ENCODE results near the gene SLC2A13. TPM values are rescaled to one million over a fixed set of nuclear protein-coding genes. Genes with fewer than 3 reads are reported as not detected.

Gene SLC2A13
- total RNA-seq, 1 experiment from 2014 or later = 1.6 TPM

DNA sequence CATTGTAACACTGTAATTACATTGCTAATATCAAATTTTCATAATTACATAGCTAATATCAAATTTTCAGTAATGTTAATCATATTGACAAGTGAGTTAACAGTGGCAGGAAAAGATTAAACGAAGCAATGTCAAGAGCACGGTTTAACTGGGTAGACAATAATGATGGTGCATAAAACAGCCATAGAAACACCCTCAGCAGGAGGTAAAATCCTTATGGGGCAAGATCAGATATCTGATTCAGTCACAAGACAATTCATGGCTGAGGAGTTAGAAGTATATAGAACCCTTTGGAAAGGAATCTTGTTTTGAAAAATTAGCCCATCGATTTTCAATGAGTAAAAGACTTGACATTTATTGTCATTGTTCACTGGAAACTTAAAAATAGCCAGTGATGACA is 190.6 kb downstream of the SLC2A13 start:
- H3K4me3 ChIP-seq = no peak overlapping the region
- no peak overlapping the region for H3K27ac ChIP-seq
- TF ChIP-seq EZH2 (IDR thresholded peaks at IDR 0.05; ENCODE audit: low read depth) = no peak
- TF ChIP-seq, protein P1, sequence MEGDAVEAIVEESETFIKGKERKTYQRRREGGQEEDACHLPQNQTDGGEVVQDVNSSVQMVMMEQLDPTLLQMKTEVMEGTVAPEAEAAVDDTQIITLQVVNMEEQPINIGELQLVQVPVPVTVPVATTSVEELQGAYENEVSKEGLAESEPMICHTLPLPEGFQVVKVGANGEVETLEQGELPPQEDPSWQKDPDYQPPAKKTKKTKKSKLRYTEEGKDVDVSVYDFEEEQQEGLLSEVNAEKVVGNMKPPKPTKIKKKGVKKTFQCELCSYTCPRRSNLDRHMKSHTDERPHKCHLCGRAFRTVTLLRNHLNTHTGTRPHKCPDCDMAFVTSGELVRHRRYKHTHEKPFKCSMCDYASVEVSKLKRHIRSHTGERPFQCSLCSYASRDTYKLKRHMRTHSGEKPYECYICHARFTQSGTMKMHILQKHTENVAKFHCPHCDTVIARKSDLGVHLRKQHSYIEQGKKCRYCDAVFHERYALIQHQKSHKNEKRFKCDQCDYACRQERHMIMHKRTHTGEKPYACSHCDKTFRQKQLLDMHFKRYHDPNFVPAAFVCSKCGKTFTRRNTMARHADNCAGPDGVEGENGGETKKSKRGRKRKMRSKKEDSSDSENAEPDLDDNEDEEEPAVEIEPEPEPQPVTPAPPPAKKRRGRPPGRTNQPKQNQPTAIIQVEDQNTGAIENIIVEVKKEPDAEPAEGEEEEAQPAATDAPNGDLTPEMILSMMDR (conservative IDR thresholded peaks at IDR 0.05) = no peak
- no peaks in the 10 kb centered on the region for H3K4me1 ChIP-seq (replicated peaks; ENCODE audit: insufficient read depth)
- ChIA-PET CTCF (no interaction called here), POLR2A (ENCODE audit: unreplicated experiment) (no interaction called here)
- intact Hi-C loops (cut with micrococcal nuclease; ENCODE audit: unreplicated experiment) = no loop called here
- H2AFZ ChIP-seq = no peak overlapping the region
- no peaks in the 10 kb centered on the region for H3K36me3 ChIP-seq (ENCODE audit: low read depth)
- no peaks in the 10 kb centered on the region for H3F3A ChIP-seq (ENCODE audit: insufficient read depth, low read depth)
- no peaks in the 10 kb centered on the region for H3K79me2 ChIP-seq (ENCODE audit: low read depth)
- H3K9me2 ChIP-seq (ENCODE audit: insufficient read depth) = 0 out of 2 replicates have a peak, but pooled peaks cover 6% of the 10 kb centered on the region
- no peak overlapping the region for H3K4me2 ChIP-seq
- no peaks in the 10 kb centered on the region for H4K20me1 ChIP-seq (ENCODE audit: insufficient read depth)
- no peaks in the 10 kb centered on the region for H3K9me3 ChIP-seq (ENCODE audit: insufficient read depth, low read depth)
- BruUV-seq (replicated peaks) = no TSS peak
- H3K27me3 ChIP-seq (ENCODE audit: insufficient read depth, low read depth) = no peaks in the 10 kb centered on the region
- DNase-seq = no peak

DNA sequence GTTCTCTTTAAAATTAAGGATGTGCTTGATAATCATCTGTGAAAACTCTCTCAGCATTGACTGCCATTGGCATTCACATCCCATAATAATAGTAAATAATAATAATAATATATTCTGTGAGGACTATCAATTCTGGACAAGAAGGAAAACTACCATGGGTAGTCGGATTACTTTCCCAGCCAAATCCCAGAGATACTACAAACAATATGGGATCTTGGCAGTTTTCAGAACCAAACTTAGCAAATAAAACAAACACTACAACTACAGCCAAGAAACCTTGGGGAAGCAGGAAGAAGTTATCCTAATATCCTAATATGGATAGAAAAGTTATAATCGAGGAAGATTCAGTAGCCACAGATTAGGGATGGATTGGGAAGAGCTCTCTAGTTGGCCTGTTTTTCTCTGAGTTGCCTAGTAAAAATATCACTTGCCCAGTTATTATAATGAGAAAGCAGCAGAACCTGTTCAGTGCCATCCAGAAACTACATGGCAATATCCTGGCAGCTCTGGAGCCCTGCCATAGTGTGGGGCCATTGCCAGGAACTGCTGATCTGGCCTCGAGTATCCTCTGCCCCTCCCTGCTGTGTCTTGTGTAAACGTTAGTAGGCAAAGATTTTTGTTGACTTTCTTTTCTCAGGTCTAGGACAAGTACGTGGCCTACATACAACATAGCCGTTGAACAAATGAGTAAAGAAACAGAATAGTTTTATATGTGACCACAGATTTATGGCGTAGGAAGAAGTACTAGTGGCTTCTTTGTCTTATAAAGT is 193.5 kb downstream of the SLC2A13 start:
- H3K4me1 ChIP-seq (replicated peaks; ENCODE audit: insufficient read depth) = no peaks in the 10 kb centered on the region
- intact Hi-C loops (cut with micrococcal nuclease; ENCODE audit: unreplicated experiment) = no loop called here
- no peaks in the 10 kb centered on the region for H3K36me3 ChIP-seq (ENCODE audit: low read depth)
- no peaks in the 10 kb centered on the region for H3K9me3 ChIP-seq (ENCODE audit: insufficient read depth, low read depth)
- peak in 1 of 2 experiments; percentile 3 for DNase-seq
- no peaks in the 10 kb centered on the region for H4K20me1 ChIP-seq (ENCODE audit: insufficient read depth)
- H3K27ac ChIP-seq = no peak overlapping the region
- no peak overlapping the region for H2AFZ ChIP-seq
- H3K79me2 ChIP-seq (ENCODE audit: low read depth) = no peaks in the 10 kb centered on the region
- H3K4me2 ChIP-seq = no peak overlapping the region
- BruUV-seq (replicated peaks) = no TSS peak
- no peaks in the 10 kb centered on the region for H3K27me3 ChIP-seq (ENCODE audit: insufficient read depth, low read depth)
- no peaks in the 10 kb centered on the region for H3F3A ChIP-seq (ENCODE audit: insufficient read depth, low read depth)
- no peak overlapping the region for H3K4me3 ChIP-seq
- ChIA-PET CTCF (no interaction called here), POLR2A (ENCODE audit: unreplicated experiment) (no interaction called here)
- no peak for TF ChIP-seq EZH2 (IDR thresholded peaks at IDR 0.05; ENCODE audit: low read depth)
- TF ChIP-seq, protein P1 (conservative IDR thresholded peaks at IDR 0.05) = no peak
- 0 out of 2 replicates have a peak, but pooled peaks cover 6% of the 10 kb centered on the region for H3K9me2 ChIP-seq (ENCODE audit: insufficient read depth)

DNA sequence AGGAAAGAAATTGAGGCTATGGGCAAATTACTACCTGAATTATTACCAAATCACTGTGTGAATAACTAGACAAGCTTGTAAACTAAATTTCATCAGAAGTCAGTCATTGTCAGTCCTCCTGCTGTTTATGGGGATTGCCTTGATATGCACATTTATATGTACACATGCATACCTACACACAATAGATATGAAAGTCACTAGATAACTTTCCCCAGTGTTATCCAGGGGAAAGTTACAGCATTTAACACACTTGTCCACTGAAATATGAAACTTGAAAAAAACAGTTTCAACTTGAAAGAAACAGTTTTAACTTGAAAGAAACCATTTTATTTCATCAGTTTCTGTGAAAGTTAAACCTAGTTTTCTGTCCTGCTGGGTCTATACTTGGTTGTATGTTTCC is 199.6 kb downstream of the SLC2A13 start:
- no peak overlapping the region for H2AFZ ChIP-seq
- intact Hi-C loops (cut with micrococcal nuclease; ENCODE audit: unreplicated experiment) = no loop called here
- POLR2A ChIA-PET (ENCODE audit: unreplicated experiment) = no interaction called here

More for the DNA sequence above, 199.6 kb downstream of the SLC2A13 start:
- Histone ChIP-seq H3K27ac (no peak overlapping the region), H3K27me3 (ENCODE audit: insufficient read depth, low read depth) (no peaks in the 10 kb centered on the region), H3K4me3 (no peak overlapping the region), H4K20me1 (ENCODE audit: insufficient read depth) (no peaks in the 10 kb centered on the region), H3K9me3 (ENCODE audit: insufficient read depth, low read depth) (no peaks in the 10 kb centered on the region), H3K9me2 (ENCODE audit: insufficient read depth) (no peaks in the 10 kb centered on the region), H3K4me2 (no peak overlapping the region), H3K79me2 (ENCODE audit: low read depth) (no peaks in the 10 kb centered on the region), H3K4me1 (replicated peaks; ENCODE audit: insufficient read depth) (no peaks in the 10 kb centered on the region), H3K36me3 (ENCODE audit: low read depth) (no peaks in the 10 kb centered on the region), H3F3A (ENCODE audit: insufficient read depth, low read depth) (no peaks in the 10 kb centered on the region)
- CTCF ChIA-PET = no interaction called here
- no peak for DNase-seq
- BruUV-seq (replicated peaks) = no TSS peak
- no peak for TF ChIP-seq EZH2 (IDR thresholded peaks at IDR 0.05; ENCODE audit: low read depth)
- TF ChIP-seq, protein P1 (conservative IDR thresholded peaks at IDR 0.05) = no peak
